Measurements from ENCODE around the gene LIX1.
"Not testable (repeated sequence)": the region's sequence is repeated elsewhere in the genome, so short reads cannot be mapped to it uniquely, and the experiment has no call there.

LIX1 gene

DNA sequence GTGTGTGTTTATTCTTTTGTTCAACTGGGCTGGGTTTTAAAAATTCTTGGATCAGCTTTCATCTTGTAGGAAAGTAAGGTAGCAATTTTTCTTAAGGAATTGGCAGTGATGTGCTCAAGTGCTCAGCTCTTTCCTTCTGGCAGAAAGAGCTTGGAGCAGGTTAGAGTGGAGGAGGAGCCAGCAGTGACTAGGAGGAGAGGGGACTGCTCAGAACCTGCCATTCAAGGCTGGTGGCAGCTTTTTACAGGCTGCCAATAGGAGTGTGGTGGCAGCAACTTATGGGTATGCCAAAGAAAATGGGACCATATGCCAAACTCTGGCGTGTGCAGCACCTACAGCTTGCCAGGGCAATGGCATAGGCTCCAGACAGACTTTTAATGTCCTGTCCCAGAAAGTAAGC, 2.2 kb downstream of the LIX1 start:
- H2BK120ac ChIP-seq (ENCODE audit: low read depth, low read length); H2BK5ac ChIP-seq (ENCODE audit: low read length); H3K79me1 ChIP-seq (ENCODE audit: low read depth, low read length); H3K36me3 ChIP-seq (replicated peaks in 1 of 2; ENCODE audit: control insufficient read depth in 2 of 2, insufficient read depth in 2 of 2, low read length in 2 of 2); DNase-seq (ENCODE audit: low spot score); H4K8ac ChIP-seq (ENCODE audit: low read depth, low read length); H2AK5ac ChIP-seq (ENCODE audit: low read depth, low read length); H3K4ac ChIP-seq (ENCODE audit: low read length); H3K14ac ChIP-seq (ENCODE audit: low read length); H2BK15ac ChIP-seq (ENCODE audit: low read length); H2AFZ ChIP-seq (ENCODE audit: low read length); H3K9me3 ChIP-seq (replicated peaks in 1 of 2; ENCODE audit: control insufficient read depth in 2 of 2, insufficient read depth in 1 of 2, low read depth in 1 of 2, low read length in 2 of 2); H3K23ac ChIP-seq (ENCODE audit: low read depth, low read length, poor library complexity); H2BK12ac ChIP-seq (ENCODE audit: low read length); H3K27me3 ChIP-seq (ENCODE audit: control insufficient read depth in 3 of 3, insufficient read depth in 3 of 3, low read depth in 1 of 3, low read length in 3 of 3); H3K9ac ChIP-seq (ENCODE audit: low read depth, low read length, poor library complexity); H4K91ac ChIP-seq (ENCODE audit: low read depth, low read length, poor library complexity); H3K18ac ChIP-seq (ENCODE audit: low read length): not testable (repeated sequence)
- Histone ChIP-seq H3K4me3 (ENCODE audit: low read length in 2 of 2) (peak overlapping the region; percentile 51 to 56), H3K4me1 (ENCODE audit: control insufficient read depth in 2 of 2, insufficient read depth in 1 of 2, low read depth in 1 of 2, low read length in 2 of 2) (peaks cover 14 to 22% of the 10 kb centered on the region in 2 donors), H3K27ac (replicated peaks; ENCODE audit: low read length) (peak overlapping the region; percentile 34), H3K4me2 (ENCODE audit: insufficient read depth, low read length, poor library complexity, severe bottlenecking) (peak overlapping the region; percentile 55)
- WGBS, 2 donors (ENCODE audit: extremely low coverage in 2 of 2, insufficient read length in 2 of 2, insufficient replicate concordance in 1 of 2): no CpG with 5 or more reads among the region's 1 CpG

DNA sequence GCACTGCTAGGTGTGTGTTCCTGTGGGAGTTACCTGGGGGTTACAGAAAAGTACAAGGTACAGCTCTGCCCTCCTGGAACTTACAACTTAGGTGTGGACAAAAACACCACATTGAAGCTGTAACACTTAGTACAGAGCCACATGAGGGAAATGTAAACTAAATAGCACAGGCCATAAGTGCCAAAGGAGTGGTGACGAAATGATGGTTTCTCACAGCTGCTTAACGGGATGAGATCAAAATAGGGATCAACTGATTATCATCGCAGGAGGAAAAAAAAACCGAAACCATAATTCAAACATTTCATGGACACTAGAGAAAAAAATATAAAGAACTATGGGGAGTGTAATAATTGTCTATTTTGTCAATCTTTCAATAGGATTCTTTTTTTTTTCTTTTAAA, 5.9 kb downstream of the LIX1 start:
- H3K27me3 ChIP-seq (ENCODE audit: control insufficient read depth in 3 of 3, insufficient read depth in 3 of 3, low read depth in 1 of 3, low read length in 3 of 3): no peaks in the 10 kb centered on the region
- H3K4me2 ChIP-seq (ENCODE audit: insufficient read depth, low read length, poor library complexity, severe bottlenecking): no peak overlapping the region
- no peak overlapping the region for H2BK120ac ChIP-seq (ENCODE audit: low read depth, low read length)
- no peak overlapping the region for H3K27ac ChIP-seq (replicated peaks; ENCODE audit: low read length)
- H3K4me3 ChIP-seq (ENCODE audit: low read length in 2 of 2): no peak overlapping the region
- peaks cover 0 to 5% of the 10 kb centered on the region in 2 donors for H3K9me3 ChIP-seq (replicated peaks in 1 of 2; ENCODE audit: control insufficient read depth in 2 of 2, insufficient read depth in 1 of 2, low read depth in 1 of 2, low read length in 2 of 2)
- no peak overlapping the region for H2AFZ ChIP-seq (ENCODE audit: low read length)
- peaks cover 0 to 13% of the 10 kb centered on the region in 2 donors for H3K36me3 ChIP-seq (replicated peaks in 1 of 2; ENCODE audit: control insufficient read depth in 2 of 2, insufficient read depth in 2 of 2, low read length in 2 of 2)
- no peak overlapping the region for H4K91ac ChIP-seq (ENCODE audit: low read depth, low read length, poor library complexity)
- no peak overlapping the region for H2AK5ac ChIP-seq (ENCODE audit: low read depth, low read length)
- no peak overlapping the region for H2BK5ac ChIP-seq (ENCODE audit: low read length)
- no CpG with 5 or more reads among the region's 4 CpGs for WGBS, 2 donors (ENCODE audit: extremely low coverage in 2 of 2, insufficient read length in 2 of 2, insufficient replicate concordance in 1 of 2)
- no peak overlapping the region for H2BK12ac ChIP-seq (ENCODE audit: low read length)
- peaks cover 2% of the 10 kb centered on the region for H3K79me1 ChIP-seq (ENCODE audit: low read depth, low read length)
- H3K18ac ChIP-seq (ENCODE audit: low read length): no peak overlapping the region
- no peak overlapping the region for H3K14ac ChIP-seq (ENCODE audit: low read length)
- H3K23ac ChIP-seq (ENCODE audit: low read depth, low read length, poor library complexity): no peak overlapping the region
- no peak overlapping the region for H2BK15ac ChIP-seq (ENCODE audit: low read length)
- no peak overlapping the region for H3K4ac ChIP-seq (ENCODE audit: low read length)
- DNase-seq (ENCODE audit: low spot score): no peak
- H3K4me1 ChIP-seq (ENCODE audit: control insufficient read depth in 2 of 2, insufficient read depth in 1 of 2, low read depth in 1 of 2, low read length in 2 of 2): peaks cover 17 to 24% of the 10 kb centered on the region in 2 donors
- H4K8ac ChIP-seq (ENCODE audit: low read depth, low read length): no peak overlapping the region
- H3K9ac ChIP-seq (ENCODE audit: low read depth, low read length, poor library complexity): no peak overlapping the region

DNA sequence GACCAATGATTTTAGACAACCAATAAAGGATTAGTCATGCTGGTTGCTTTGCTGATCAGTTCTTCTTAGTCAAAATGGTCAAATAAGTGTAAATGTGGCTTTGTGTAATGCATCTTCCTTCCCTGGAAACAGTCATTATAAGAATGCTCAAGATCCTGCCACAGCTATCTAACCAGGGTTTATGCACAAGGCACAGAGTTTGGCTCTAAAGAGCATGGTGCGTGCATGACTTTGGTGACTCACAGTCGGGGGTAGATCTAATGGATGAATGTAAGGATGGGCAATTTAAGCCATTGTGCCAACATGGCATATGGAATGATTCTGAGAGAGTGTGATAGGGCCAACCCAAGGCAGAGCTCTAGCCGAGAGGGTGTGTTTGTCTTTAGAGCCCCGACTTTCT, 6.5 kb downstream of the LIX1 start:
- Histone ChIP-seq H2BK12ac (ENCODE audit: low read length) (no peak overlapping the region), H2BK15ac (ENCODE audit: low read length) (no peak overlapping the region), H2BK120ac (ENCODE audit: low read depth, low read length) (no peak overlapping the region), H3K27ac (replicated peaks; ENCODE audit: low read length) (no peak overlapping the region), H4K91ac (ENCODE audit: low read depth, low read length, poor library complexity) (no peak overlapping the region), H3K23ac (ENCODE audit: low read depth, low read length, poor library complexity) (no peak overlapping the region), H3K9ac (ENCODE audit: low read depth, low read length, poor library complexity) (no peak overlapping the region), H3K79me1 (ENCODE audit: low read depth, low read length) (peaks cover 2% of the 10 kb centered on the region), H3K9me3 (replicated peaks in 1 of 2; ENCODE audit: control insufficient read depth in 2 of 2, insufficient read depth in 1 of 2, low read depth in 1 of 2, low read length in 2 of 2) (peaks cover 0 to 5% of the 10 kb centered on the region in 2 donors), H2AK5ac (ENCODE audit: low read depth, low read length) (no peak overlapping the region), H3K4ac (ENCODE audit: low read length) (no peak overlapping the region), H3K4me1 (ENCODE audit: control insufficient read depth in 2 of 2, insufficient read depth in 1 of 2, low read depth in 1 of 2, low read length in 2 of 2) (peaks cover 17 to 30% of the 10 kb centered on the region in 2 donors), H3K18ac (ENCODE audit: low read length) (no peak overlapping the region), H3K4me3 (ENCODE audit: low read length in 2 of 2) (no peak overlapping the region), H2BK5ac (ENCODE audit: low read length) (no peak overlapping the region), H3K4me2 (ENCODE audit: insufficient read depth, low read length, poor library complexity, severe bottlenecking) (no peak overlapping the region), H4K8ac (ENCODE audit: low read depth, low read length) (no peak overlapping the region), H3K14ac (ENCODE audit: low read length) (no peak overlapping the region), H2AFZ (ENCODE audit: low read length) (no peak overlapping the region), H3K36me3 (replicated peaks in 1 of 2; ENCODE audit: control insufficient read depth in 2 of 2, insufficient read depth in 2 of 2, low read length in 2 of 2) (peaks cover 0 to 16% of the 10 kb centered on the region in 2 donors), H3K27me3 (ENCODE audit: control insufficient read depth in 3 of 3, insufficient read depth in 3 of 3, low read depth in 1 of 3, low read length in 3 of 3) (no peaks in the 10 kb centered on the region)
- no CpG with 5 or more reads among the region's 4 CpGs for WGBS, 2 donors (ENCODE audit: extremely low coverage in 2 of 2, insufficient read length in 2 of 2, insufficient replicate concordance in 1 of 2)
- no peak for DNase-seq (ENCODE audit: low spot score)

DNA sequence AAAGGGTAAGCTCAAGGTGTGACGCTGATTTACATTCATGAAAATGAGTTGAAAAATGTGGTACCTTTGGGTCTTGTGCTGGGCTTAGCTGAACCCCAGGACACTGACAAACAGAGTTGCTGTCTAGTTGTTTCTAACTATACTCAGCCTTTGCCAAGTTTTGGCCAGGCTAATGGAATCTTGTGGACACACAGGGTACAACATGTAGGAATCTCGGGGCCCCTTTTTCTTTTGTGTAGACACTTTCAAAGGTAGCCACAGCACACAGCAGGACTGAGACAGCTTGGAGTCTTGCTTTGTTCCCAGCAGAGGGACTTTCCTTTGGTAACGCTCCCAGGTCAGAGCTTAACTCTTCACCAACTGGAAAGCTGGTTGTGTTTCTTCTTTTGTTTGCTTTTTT, 7.8 kb downstream of the LIX1 start:
- Histone ChIP-seq H3K4me3 (ENCODE audit: low read length in 2 of 2) (no peak overlapping the region), H2AFZ (ENCODE audit: low read length) (no peak overlapping the region), H3K36me3 (replicated peaks in 1 of 2; ENCODE audit: control insufficient read depth in 2 of 2, insufficient read depth in 2 of 2, low read length in 2 of 2) (peaks cover 0 to 16% of the 10 kb centered on the region in 2 donors), H3K18ac (ENCODE audit: low read length) (no peak overlapping the region), H2BK120ac (ENCODE audit: low read depth, low read length) (no peak overlapping the region), H3K9me3 (replicated peaks in 1 of 2; ENCODE audit: control insufficient read depth in 2 of 2, insufficient read depth in 1 of 2, low read depth in 1 of 2, low read length in 2 of 2) (peaks cover 0 to 5% of the 10 kb centered on the region in 2 donors), H2BK15ac (ENCODE audit: low read length) (no peak overlapping the region), H3K4ac (ENCODE audit: low read length) (no peak overlapping the region), H3K4me2 (ENCODE audit: insufficient read depth, low read length, poor library complexity, severe bottlenecking) (no peak overlapping the region), H3K4me1 (ENCODE audit: control insufficient read depth in 2 of 2, insufficient read depth in 1 of 2, low read depth in 1 of 2, low read length in 2 of 2) (peaks cover 14 to 34% of the 10 kb centered on the region in 2 donors), H3K23ac (ENCODE audit: low read depth, low read length, poor library complexity) (no peak overlapping the region), H3K79me1 (ENCODE audit: low read depth, low read length) (peaks cover 2% of the 10 kb centered on the region), H3K27ac (replicated peaks; ENCODE audit: low read length) (peak overlapping the region; percentile 49), H4K91ac (ENCODE audit: low read depth, low read length, poor library complexity) (no peak overlapping the region), H3K14ac (ENCODE audit: low read length) (no peak overlapping the region), H2AK5ac (ENCODE audit: low read depth, low read length) (no peak overlapping the region), H2BK12ac (ENCODE audit: low read length) (no peak overlapping the region), H4K8ac (ENCODE audit: low read depth, low read length) (no peak overlapping the region), H3K27me3 (ENCODE audit: control insufficient read depth in 3 of 3, insufficient read depth in 3 of 3, low read depth in 1 of 3, low read length in 3 of 3) (no peaks in the 10 kb centered on the region), H3K9ac (ENCODE audit: low read depth, low read length, poor library complexity) (no peak overlapping the region), H2BK5ac (ENCODE audit: low read length) (no peak overlapping the region)
- no CpG with 5 or more reads among the region's 3 CpGs for WGBS, 2 donors (ENCODE audit: extremely low coverage in 2 of 2, insufficient read length in 2 of 2, insufficient replicate concordance in 1 of 2)
- peak; percentile 57 for DNase-seq (ENCODE audit: low spot score)
